ENCODE results near the gene FYN.

DNA sequence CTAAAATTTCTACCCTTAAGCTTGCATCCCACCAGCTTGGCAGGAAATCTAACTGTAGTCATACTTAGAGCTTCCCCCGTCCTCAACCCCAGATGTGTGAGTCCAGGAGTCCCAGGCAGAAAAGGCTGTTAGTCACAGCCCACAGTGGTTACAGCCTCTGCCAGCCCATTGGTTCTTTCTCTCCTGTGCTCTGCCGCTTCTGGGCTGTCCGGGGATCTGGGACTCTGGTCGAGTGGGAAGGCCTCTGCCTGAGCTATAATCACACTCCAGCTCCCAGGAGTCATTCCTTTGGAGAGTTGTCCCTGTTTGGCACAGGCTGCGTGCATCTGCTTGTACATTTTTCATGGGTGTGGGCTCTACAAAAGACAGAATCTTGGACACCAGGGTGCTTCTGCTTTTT lies 45.6 kb upstream of the FYN start:
- TF ChIP-seq CTCF (conservative IDR thresholded peaks at IDR 0.05) = no peak
- TF ChIP-seq ZFX (IDR thresholded peaks at IDR 0.05) = no peak

Measured in C4-2B (cell line).